GM12865 (cell line): Measurements from ENCODE around the gene UGT2B17.
"Not testable (repeated sequence)": the region's sequence is repeated elsewhere in the genome, so short reads cannot be mapped to it uniquely, and the experiment has no call there.

ENCODE experiments used
- DNase-seq: peaks from one replicate; pipeline ENCODE4 v3.0.0; 2010; ENCODE audit warnings: low read depth
- H3K4me3 ChIP-seq: 2 replicates; pipeline ENCODE4 v1.5.1; 2011; ENCODE audit warnings: mild to moderate bottlenecking, low read depth, low read length, control low read depth
- TF ChIP-seq, protein P1 (sequence below): IDR thresholded peaks from 2 replicates; pipeline ENCODE4 v1.5.1; 2011; ENCODE audit warnings: low read length, control low read depth, low read depth, inconsistent platforms; ENCODE audit not compliant: insufficient read depth; ENCODE audit errors: missing control alignments

Gene UGT2B17

DNA sequence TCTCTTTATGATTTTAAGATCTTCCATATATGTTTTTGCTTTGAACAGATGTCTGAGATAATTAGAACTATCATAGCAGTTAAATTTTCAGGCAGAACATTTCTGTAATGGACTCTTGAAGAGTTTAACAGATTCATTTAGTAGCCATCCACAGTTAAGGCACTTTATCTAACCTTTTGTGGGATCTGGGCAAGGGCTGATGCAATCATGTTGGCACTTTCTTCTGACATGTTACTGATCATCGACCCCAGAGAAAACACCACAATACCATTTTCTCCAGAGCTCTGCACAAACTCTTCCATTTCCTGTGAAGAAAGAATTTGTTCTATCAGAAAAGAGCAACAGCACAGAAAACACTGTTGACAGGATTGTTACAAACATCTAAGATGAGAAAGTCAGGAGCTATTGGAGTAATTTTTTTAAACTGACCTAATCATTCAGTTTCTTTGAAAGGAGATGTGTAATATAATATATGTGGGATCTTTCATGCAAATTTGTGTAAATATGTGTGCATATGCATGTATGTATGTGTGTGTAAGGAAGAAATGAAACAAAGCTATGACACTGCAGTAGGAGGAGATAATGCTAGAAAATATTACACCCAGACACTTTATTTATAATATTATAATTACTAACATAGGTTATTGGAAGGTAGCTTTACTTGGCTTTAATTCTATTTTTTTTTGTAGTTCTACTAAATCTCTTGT is 15.6 kb downstream of the UGT2B17 start:
- DNase-seq, H3K4me3 ChIP-seq: not testable (repeated sequence)

DNA sequence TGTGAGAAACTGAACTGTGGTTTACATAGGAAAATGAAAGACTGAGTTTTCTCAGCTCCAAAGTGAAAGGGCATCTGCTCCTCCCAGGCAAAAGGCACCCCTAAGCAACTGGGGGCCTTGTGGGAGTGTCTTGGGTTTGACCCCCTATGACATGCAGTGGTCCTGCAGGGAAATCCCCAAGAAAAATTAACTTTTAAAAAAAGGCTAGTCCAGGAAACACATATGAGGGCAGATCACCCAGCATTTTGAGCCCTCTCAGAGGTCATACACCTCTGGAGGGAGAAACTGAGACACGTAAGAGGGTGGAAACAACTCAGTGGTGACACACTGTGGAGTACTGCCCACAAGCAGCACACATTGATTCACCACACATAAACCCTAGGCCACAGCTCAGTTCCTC is 22.3 kb downstream of the UGT2B17 start:
- peak; percentile 65 for DNase-seq
- not testable (repeated sequence) for H3K4me3 ChIP-seq

DNA sequence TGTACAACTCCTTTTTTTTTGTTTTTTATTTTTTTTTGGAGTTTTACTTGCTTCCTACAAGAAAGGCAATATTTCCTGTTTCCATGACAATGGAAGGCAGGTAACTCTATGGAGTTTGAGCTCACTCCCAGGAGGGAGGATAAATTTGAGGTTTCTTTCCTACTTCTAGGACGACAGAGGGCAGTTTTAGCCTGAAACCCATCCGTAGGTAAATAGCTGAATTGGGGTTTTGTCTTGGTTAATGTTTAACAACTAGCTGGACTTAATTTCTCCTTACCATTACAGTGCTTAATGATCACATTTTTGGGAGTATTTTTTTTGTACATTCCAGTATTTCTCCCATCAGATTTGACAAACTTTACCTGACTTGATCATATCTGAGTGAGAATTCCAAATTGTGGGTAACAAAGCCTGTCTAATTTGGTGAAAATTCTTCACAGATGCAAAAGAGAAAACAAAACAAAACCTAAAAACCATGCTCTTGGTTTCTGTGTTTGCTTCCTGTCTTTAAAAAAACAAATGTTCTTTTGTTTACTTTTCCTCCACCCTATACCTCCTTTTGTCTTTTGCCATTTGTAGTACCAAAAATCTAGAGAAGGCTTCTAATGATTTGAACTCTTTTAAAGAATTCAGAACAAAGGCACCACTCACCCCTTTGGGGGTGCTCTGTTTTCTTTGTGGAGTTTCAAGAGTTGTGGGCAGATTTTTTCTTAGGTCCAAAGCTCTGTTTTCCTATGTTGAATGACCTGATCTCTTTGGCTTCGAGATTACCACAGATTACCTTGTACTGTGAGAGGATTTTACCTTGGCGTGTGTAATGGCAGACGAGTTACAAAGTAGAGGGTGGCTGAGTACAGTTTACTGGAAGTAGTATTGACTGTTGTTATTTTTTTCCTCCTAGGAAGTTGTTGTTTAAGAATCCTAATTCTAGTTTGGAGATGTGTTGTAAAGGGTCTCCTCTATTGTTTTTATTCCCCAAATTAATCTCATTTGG is 23.0 kb downstream of the UGT2B17 start:
- DNase-seq = peak; percentile 46
- peak overlapping the region; percentile 19 for H3K4me3 ChIP-seq

DNA sequence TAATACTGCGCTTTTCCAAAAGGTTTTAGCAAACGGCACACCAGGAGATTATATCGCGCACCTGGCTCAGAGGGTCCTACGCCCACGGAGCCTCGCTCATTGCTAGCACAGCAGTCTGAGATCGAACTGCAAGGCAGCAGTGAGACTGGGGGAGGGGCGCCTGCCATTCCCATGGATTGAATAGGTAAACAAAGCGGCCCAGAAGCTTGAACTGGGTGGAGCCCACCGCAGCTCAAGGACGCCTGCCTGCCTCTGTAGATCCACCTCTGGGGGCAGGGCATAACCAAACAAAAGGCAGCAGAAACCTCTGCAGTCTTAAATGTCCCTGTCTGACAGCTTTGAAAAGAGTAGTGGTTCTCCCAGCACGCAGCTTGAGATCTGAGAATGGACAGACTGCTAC is 33.4 kb downstream of the UGT2B17 start:
- H3K4me3 ChIP-seq, DNase-seq: not testable (repeated sequence)

DNA sequence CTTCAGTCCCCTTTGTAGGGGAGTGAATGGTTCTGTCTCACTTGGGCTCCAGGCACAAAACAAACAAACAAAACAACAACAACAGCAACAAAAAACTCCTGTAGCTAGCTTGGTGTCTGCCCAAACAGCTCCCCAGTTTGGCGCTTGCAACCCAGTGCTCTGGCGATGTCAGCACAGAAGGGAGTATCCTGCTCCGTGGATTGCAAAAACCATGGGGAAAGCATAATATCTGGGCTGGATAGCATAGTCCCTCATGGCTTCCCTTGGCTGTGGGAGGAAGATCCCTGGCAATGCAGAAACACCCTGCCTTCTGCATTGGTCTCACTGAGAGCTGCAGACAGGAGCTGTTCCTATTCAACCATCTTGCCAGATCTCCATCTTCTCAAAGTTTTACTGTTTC is 39.7 kb downstream of the UGT2B17 start:
- no peak for DNase-seq
- H3K4me3 ChIP-seq = no peak overlapping the region
- TF ChIP-seq, protein P1, sequence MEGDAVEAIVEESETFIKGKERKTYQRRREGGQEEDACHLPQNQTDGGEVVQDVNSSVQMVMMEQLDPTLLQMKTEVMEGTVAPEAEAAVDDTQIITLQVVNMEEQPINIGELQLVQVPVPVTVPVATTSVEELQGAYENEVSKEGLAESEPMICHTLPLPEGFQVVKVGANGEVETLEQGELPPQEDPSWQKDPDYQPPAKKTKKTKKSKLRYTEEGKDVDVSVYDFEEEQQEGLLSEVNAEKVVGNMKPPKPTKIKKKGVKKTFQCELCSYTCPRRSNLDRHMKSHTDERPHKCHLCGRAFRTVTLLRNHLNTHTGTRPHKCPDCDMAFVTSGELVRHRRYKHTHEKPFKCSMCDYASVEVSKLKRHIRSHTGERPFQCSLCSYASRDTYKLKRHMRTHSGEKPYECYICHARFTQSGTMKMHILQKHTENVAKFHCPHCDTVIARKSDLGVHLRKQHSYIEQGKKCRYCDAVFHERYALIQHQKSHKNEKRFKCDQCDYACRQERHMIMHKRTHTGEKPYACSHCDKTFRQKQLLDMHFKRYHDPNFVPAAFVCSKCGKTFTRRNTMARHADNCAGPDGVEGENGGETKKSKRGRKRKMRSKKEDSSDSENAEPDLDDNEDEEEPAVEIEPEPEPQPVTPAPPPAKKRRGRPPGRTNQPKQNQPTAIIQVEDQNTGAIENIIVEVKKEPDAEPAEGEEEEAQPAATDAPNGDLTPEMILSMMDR = no peak

DNA sequence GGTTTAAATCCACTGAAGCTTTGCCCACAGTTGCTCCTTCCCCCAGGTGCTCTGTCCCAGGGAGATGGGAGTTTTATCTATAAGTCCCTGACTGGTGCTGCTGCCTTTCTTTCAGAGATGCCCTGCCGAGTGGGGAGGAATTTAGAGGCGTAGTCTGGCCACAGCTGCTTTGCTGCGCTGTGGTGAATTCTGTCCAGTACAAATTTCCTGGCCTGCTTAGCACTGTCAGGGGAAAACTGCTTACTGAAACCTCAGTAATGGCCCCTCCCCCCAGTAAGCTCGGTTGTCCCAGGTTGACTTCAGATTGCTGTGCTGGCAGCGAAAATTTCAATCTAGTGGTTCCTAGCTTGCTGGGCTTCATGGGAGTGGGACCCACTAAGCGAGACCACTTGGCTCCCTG is 40.1 kb downstream of the UGT2B17 start:
- no peak overlapping the region for H3K4me3 ChIP-seq
- DNase-seq = no peak
- TF ChIP-seq, protein P1 = no peak

DNA sequence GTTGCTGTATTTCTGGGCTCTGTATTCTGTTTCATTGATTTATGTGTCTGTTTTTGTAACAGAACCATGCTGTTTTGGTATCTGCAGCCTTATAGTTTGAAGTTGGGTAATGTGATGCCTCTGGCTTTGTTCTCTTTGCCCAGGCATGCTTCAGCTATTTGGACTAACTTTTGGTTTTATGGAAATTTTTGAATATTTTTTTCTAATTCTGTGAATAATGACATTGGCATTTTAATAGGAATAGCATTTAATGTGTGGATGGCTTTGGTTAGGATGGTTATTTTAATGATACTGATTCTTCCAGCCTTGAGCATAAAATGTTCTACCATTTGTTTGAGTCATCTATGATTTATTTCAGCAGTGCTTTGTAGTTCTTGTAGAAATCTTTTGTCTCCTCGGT is 53.9 kb downstream of the UGT2B17 start:
- not testable (repeated sequence) for DNase-seq, H3K4me3 ChIP-seq

DNA sequence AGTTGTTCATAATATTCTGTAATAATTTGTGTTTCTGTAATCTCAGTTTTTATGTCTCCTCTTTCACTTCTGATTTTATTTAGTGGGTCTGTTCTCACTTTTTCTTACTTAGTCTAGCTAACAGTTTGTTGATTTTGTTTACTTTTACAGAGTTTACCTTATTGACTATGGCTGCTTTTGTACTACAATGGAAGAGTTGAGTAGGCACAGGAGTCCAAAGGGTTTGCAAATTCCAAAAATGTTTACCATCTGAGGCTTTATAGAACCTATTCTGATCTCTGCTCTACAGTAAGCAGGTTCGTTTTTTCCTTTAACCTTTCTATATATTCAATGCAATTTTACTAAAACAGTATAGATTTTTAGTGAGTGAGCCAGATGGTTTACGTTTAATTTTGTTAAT is 55.1 kb downstream of the UGT2B17 start:
- no peak overlapping the region for H3K4me3 ChIP-seq
- DNase-seq = no peak
- TF ChIP-seq, protein P1 = no peak

DNA sequence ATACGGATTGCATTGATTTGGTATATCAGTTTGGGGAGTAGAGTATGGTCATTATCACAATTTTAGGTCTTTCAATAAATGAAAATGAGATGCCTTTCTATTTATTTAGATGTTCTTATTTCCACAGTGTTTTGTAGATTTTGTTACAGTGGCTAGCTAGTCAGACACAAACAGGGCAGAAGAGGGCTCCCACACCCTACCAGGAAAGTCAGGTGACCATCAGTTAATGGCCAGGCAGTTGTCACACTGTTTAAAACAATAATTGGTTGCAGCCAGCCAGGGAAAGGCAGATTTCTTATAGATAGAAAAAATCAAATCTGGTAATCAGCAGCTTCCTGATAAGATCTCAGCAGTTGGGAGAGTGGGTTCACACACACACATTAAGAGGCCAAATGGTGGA is 57.2 kb downstream of the UGT2B17 start:
- DNase-seq = no peak
- H3K4me3 ChIP-seq = no peak overlapping the region
- TF ChIP-seq, protein P1 = no peak

DNA sequence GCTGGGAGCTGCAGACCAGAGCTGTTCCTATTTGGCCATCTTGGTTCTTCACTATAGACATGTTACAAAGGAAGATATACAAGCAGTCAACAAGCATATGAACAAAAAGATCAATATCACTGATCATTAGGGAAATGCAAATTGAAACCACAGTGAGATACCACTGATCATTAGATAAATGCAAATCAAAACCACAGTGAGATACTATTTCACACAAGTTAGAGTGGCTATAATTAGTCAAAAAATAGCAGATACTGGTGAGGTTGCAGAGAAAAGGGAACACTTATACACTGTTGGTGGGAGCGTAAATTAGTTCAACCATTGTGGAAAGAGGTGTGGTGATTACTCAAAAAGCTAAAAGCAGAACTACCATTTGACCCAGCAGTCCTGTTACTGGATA is 70.7 kb downstream of the UGT2B17 start:
- H3K4me3 ChIP-seq, DNase-seq: not testable (repeated sequence)

DNA sequence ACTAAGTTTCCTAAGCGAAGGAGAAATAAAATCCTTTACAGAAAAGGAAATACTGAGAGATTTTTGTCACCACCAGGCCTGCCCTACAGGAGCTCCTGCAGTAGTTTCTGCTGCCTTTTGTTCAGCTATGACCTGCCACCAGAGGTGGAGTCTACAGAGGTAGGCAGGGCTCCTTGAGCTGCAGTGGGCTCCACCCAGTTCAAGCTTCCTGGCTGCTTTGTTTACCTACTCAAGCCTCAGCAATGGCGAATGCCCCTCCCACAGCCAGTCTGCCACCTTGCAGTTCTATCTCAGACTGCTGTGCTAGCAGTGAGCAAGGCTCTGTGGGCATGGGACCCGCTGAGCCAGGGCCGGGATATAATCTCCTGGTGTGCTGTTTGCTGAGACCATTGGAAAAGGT is 71.3 kb downstream of the UGT2B17 start:
- DNase-seq = not testable (repeated sequence)

DNA sequence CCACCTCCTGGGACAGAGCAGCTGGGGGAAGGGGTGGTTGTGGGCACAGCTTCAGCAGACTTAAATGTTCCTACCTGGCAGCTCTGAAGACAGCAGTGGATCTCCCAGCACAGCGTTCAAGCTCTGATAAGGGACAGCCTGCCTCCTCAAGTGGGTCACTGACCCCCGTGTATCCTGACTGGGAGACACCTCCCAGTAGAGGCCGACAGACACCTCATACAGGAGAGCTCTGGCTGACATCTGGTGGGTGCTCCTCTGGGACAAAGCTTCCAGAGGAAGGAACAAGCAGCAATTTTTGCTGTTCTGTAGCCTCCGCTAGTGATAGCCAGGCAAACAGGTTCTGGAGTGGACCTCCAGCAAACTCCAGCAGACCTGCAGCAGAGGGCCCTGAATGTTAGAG is 72.7 kb downstream of the UGT2B17 start:
- not testable (repeated sequence) for H3K4me3 ChIP-seq, DNase-seq

More for the DNA sequence above, 71.3 kb downstream of the UGT2B17 start:
- H3K4me3 ChIP-seq = not testable (repeated sequence)
